Measurements from ENCODE around the gene GPR25.
A peak's percentile ranks its signal among the peaks of the same experiment; 100 is the strongest.

Gene GPR25, protein sequence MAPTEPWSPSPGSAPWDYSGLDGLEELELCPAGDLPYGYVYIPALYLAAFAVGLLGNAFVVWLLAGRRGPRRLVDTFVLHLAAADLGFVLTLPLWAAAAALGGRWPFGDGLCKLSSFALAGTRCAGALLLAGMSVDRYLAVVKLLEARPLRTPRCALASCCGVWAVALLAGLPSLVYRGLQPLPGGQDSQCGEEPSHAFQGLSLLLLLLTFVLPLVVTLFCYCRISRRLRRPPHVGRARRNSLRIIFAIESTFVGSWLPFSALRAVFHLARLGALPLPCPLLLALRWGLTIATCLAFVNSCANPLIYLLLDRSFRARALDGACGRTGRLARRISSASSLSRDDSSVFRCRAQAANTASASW

DNA sequence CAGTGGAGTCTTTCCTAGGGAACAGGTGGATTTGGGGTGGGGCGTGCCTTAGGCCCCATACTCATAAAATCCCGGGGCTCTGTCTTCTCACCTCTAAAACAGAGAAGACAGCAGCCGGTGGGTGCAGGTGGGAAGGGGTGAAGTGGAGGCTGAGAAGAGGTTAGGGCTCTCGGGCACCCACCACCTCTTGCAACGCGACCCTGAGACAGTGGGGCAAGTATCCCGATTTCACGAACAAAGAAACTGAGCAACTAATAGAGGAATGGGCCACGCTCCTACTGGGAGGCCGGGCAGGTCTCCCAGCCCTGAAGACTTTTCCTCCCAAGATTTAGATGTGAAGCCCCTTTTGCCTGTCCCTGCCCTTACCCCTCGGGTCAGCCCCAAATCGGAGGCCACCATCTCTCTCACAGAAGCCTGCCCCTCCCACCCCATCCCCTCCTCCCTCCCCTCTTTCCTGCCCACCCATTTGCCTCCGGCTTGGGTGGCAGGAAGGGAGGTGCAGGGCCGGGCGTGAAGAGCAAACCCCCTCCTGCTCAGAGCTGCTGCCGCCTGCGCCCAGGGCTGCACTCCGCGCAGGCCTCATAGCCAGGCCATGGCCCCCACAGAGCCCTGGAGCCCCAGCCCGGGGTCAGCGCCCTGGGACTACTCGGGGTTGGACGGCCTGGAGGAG lies at the start of gene GPR25:
TSS of gene GPR25 (plus strand) at position 536 of the 670 bp plus-strand sequence. CDS start at position 593, 57 bp downstream.
- TF ChIP-seq, protein P1, sequence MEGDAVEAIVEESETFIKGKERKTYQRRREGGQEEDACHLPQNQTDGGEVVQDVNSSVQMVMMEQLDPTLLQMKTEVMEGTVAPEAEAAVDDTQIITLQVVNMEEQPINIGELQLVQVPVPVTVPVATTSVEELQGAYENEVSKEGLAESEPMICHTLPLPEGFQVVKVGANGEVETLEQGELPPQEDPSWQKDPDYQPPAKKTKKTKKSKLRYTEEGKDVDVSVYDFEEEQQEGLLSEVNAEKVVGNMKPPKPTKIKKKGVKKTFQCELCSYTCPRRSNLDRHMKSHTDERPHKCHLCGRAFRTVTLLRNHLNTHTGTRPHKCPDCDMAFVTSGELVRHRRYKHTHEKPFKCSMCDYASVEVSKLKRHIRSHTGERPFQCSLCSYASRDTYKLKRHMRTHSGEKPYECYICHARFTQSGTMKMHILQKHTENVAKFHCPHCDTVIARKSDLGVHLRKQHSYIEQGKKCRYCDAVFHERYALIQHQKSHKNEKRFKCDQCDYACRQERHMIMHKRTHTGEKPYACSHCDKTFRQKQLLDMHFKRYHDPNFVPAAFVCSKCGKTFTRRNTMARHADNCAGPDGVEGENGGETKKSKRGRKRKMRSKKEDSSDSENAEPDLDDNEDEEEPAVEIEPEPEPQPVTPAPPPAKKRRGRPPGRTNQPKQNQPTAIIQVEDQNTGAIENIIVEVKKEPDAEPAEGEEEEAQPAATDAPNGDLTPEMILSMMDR (IDR thresholded peaks at IDR 0.05; ENCODE audit: insufficient read depth, low read length, poor library complexity, severe bottlenecking), result no peak
- Histone ChIP-seq H3K4me3 (replicated peaks; ENCODE audit: low read depth, low read length) (peak within 1 kb of the TSS; percentile 59), H3K27me3 (replicated peaks; ENCODE audit: control insufficient read depth, insufficient read depth, low read length) (no peaks in the 10 kb centered on the region), H3K36me3 (ENCODE audit: control insufficient read depth, insufficient read depth, low read length) (no peaks in the 10 kb centered on the region)
- DNase-seq (ENCODE audit: extremely low read depth, insufficient read length), result no peak

DNA sequence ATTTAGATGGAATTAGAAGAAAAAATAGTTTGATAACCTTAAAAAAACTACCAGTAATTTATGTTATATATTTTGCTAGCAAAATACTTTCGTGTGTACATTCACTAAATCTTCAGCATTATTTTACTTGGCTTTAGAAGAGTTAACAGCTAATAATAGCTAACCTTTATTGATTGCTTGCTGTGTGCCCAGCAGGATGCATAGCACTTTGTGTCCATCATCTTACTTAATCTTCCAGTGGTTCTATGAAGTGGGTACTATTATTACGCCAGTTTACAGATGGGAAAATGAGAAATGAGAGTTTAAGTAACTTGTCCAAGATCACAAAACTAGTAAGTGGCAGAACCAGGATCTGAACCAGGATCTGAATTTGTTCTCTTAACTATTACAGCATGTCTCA lies 41.7 kb upstream of the GPR25 start:
- DNase-seq (ENCODE audit: extremely low read depth, insufficient read length), result no peak

DNA sequence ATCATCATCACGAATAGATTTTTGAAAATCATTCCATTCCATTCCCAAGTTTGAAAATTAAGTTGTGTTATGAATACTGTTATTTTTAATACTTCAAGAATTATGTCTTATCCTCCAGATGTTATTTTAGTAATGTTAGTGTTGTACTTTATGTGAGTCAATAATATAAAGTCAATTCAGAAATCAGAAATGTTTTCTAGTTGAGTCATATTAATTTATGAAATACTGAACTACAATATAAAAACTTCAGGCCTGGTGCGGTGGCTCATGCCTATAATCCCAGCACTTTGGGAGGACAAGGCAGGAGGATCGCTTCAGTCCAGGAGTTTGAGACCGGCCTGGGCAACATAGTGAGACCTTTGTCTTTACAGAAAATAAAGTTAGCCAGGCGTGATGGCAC lies 38.4 kb upstream of the GPR25 start:
- Histone ChIP-seq H3K36me3 (ENCODE audit: control insufficient read depth, insufficient read depth, low read length) (no peaks in the 10 kb centered on the region), H3K4me3 (replicated peaks; ENCODE audit: low read depth, low read length) (no peak overlapping the region), H3K27me3 (replicated peaks; ENCODE audit: control insufficient read depth, insufficient read depth, low read length) (no peaks in the 10 kb centered on the region)
- DNase-seq (ENCODE audit: extremely low read depth, insufficient read length), result no peak
- TF ChIP-seq, protein P1 (IDR thresholded peaks at IDR 0.05; ENCODE audit: insufficient read depth, low read length, poor library complexity, severe bottlenecking), result no peak

More for the DNA sequence above, 41.7 kb upstream of the GPR25 start:
- Histone ChIP-seq H3K27me3 (replicated peaks; ENCODE audit: control insufficient read depth, insufficient read depth, low read length) (no peaks in the 10 kb centered on the region), H3K36me3 (ENCODE audit: control insufficient read depth, insufficient read depth, low read length) (no peaks in the 10 kb centered on the region), H3K4me3 (replicated peaks; ENCODE audit: low read depth, low read length) (no peak overlapping the region)
- TF ChIP-seq, protein P1 (IDR thresholded peaks at IDR 0.05; ENCODE audit: insufficient read depth, low read length, poor library complexity, severe bottlenecking), result no peak

DNA sequence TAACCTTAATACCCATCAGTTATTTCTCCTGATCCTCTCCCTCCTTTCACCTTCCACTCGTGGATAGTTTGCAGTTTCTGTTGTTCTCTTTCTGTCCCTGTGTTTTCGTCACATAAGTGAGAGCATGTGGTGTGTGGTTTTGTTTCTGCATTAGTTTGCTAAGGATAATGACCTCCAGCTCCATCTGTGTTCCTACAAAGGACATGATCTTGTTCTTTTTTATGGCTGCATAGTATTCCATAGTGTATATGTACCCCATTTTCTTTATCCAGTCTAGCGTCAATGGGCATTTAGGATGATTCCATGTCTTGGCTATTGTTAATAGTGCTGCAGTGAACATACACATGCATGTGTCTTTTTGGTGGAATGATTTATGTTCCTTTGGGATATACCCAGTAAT lies 36.6 kb upstream of the GPR25 start:
- Histone ChIP-seq H3K36me3 (ENCODE audit: control insufficient read depth, insufficient read depth, low read length) (no peaks in the 10 kb centered on the region), H3K4me3 (replicated peaks; ENCODE audit: low read depth, low read length) (no peak overlapping the region), H3K27me3 (replicated peaks; ENCODE audit: control insufficient read depth, insufficient read depth, low read length) (no peaks in the 10 kb centered on the region)
- TF ChIP-seq, protein P1 (IDR thresholded peaks at IDR 0.05; ENCODE audit: insufficient read depth, low read length, poor library complexity, severe bottlenecking), result no peak
- no peak for DNase-seq (ENCODE audit: extremely low read depth, insufficient read length)

DNA sequence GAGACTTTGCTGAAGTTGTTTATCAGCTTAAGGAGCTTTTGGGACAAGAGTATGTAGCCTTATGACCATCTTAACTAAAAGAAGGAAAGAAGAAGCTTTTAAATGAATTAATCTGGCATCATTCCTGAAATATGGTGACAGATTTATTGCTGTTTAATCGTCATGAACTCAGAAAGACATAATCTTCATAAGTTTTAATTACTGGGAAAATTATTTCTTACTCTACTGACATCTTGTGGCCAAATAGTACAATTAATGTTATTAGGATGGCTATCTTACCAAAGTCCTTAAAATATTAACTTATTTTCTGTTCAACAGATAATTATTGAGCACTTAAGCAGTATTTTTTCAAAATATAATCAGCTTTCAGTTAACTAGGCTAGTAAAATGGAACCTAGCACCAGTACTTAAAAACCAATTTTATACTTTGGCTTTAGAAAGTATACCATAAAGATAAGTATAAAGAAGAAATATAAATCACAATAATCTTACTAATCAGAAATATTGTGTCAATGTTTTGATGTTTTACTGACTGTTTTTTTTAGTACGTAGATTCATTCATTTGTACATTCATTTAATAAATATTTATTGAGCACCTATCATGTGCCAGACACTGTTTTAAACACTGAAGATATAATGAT lies 34.7 kb upstream of the GPR25 start:
- Histone ChIP-seq H3K36me3 (ENCODE audit: control insufficient read depth, insufficient read depth, low read length) (no peaks in the 10 kb centered on the region; the same call in 1 of the 2 replicates), H3K27me3 (replicated peaks; ENCODE audit: control insufficient read depth, insufficient read depth, low read length) (no peaks in the 10 kb centered on the region), H3K4me3 (replicated peaks; ENCODE audit: low read depth, low read length) (no peak overlapping the region)
- TF ChIP-seq, protein P1 (IDR thresholded peaks at IDR 0.05; ENCODE audit: insufficient read depth, low read length, poor library complexity, severe bottlenecking), result peak; percentile 24
- DNase-seq (ENCODE audit: extremely low read depth, insufficient read length), result no peak
